Thoracic aorta (tissue), 2 donors: ENCODE data around the gene CLN6. TPM values are rescaled to one million over a fixed set of nuclear protein-coding genes. Genes with fewer than 3 reads are reported as not detected.

Source experiments
- ATAC-seq: fragments of 150-250 bp; one replicate; pipeline ENCODE4 v1.8.0; 2017; ENCODE audit warnings: low read depth; ENCODE audit not compliant: insufficient number of reproducible peaks, low FRiP score
- DNase-seq: peaks from one replicate; pipeline ENCODE4 v3.0.0-alpha.2; 2020; ENCODE audit warnings: low spot score
- H3K27ac ChIP-seq, 2 donors: fragments of 200-600 bp; sonication (generic); 1 replicate in 1 of 2; 2 replicates in 1 of 2; pipeline ENCODE4 v1.5.1; 2016; ENCODE audit warnings: mild to moderate bottlenecking in 2 of 2, moderate library complexity in 2 of 2
- H3K27me3 ChIP-seq: fragments of 200-600 bp; sonication (generic); replicated peaks from 2 replicates; pipeline ENCODE4 v1.6.0; 2016; ENCODE audit warnings: mild to moderate bottlenecking; ENCODE audit not compliant: insufficient read depth
- H3K36me3 ChIP-seq: fragments of 200-600 bp; sonication (generic); one replicate; pipeline ENCODE4 v1.5.1; 2016
- H3K4me1 ChIP-seq, 2 donors: fragments of 200-600 bp; sonication (generic); 1 replicate in 1 of 2; 2 replicates in 1 of 2; pipeline versions ENCODE4 v1.5.1 to v1.6.0; 2016; ENCODE audit warnings: low read depth in 2 of 2, mild to moderate bottlenecking in 1 of 2; ENCODE audit not compliant: control insufficient read depth in 1 of 2
- H3K4me3 ChIP-seq: fragments of 200-600 bp; sonication (generic); 2 replicates; pipeline ENCODE4 v1.5.1; 2016; ENCODE audit warnings: mild to moderate bottlenecking
- H3K9me3 ChIP-seq: fragments of 200-600 bp; sonication (generic); 2 replicates; pipeline ENCODE4 v1.5.1; 2016
- CTCF ChIP-seq: fragments of 200-600 bp; sonication (generic); IDR thresholded peaks from one replicate; pipeline ENCODE4 v1.5.1; 2019; ENCODE audit warnings: antibody characterized with exemption
- total RNA-seq, 2 donors: library from RNA; depleted of rRNA; stranded (reverse); fragments of >200 nt; gene quantifications; one replicate each; pipeline versions ENCODE4 v1.1.0 to v1.2.3, GENCODE V29; 2016

The CLN6 gene
- total RNA-seq, 2 donors from 2014 or later, result 18.5 to 22.9 TPM

GRCh38 chr15:68232937-68233336, 3.4 kb upstream of the CLN6 start:
- no peak for ATAC-seq
- TF ChIP-seq CTCF, result no peak
- DNase-seq, result no peak
- H3K36me3 ChIP-seq, result no peaks in the 10 kb centered on the region
- H3K4me1 ChIP-seq, result peaks cover 12 to 16% of the 10 kb centered on the region in 2 donors
- no peaks in the 10 kb centered on the region for H3K27me3 ChIP-seq
- no peak overlapping the region for H3K27ac ChIP-seq
- no peaks in the 10 kb centered on the region for H3K9me3 ChIP-seq
- H3K4me3 ChIP-seq, result no peak overlapping the region

- H3K36me3 ChIP-seq, result no peaks in the 10 kb centered on the region
- no peaks in the 10 kb centered on the region for H3K27me3 ChIP-seq
- no peak for TF ChIP-seq CTCF
- no peak overlapping the region for H3K4me3 ChIP-seq
- peaks cover 15 to 20% of the 10 kb centered on the region in 2 donors for H3K4me1 ChIP-seq
- H3K9me3 ChIP-seq, result no peaks in the 10 kb centered on the region
- ATAC-seq, result no peak
- H3K27ac ChIP-seq, result no peak overlapping the region
- no peak for DNase-seq
Observed at GRCh38 chr15:68232449-68232848, 2.9 kb upstream of the CLN6 start.

GRCh38 chr15:68231102-68231818, 1.7 kb upstream of the CLN6 start:
- Histone ChIP-seq H3K27me3 (no peaks in the 10 kb centered on the region), H3K4me1 (peaks cover 15 to 20% of the 10 kb centered on the region in 2 donors), H3K36me3 (no peaks in the 10 kb centered on the region), H3K4me3 (no peak overlapping the region), H3K9me3 (no peaks in the 10 kb centered on the region), H3K27ac (no peak overlapping the region)
- DNase-seq (no peak), ATAC-seq (no peak)
- TF ChIP-seq CTCF, result no peak

GRCh38 chr15:68230157-68231100, 901 bp upstream of the CLN6 start:
- no peaks in the 10 kb centered on the region for H3K36me3 ChIP-seq
- no peaks in the 10 kb centered on the region for H3K27me3 ChIP-seq
- no peaks in the 10 kb centered on the region for H3K9me3 ChIP-seq
- DNase-seq (no peak), ATAC-seq (no peak)
- no peak for TF ChIP-seq CTCF
- H3K4me3 ChIP-seq, result peak overlapping the region; percentile 89
- peak overlapping the region in 1 of 2 donors; percentile 19 for H3K27ac ChIP-seq
- H3K4me1 ChIP-seq, result peaks cover 15 to 20% of the 10 kb centered on the region in 2 donors

GRCh38 chr15:68228971-68229385, 550 bp downstream of the CLN6 start:
- no peak for ATAC-seq
- Histone ChIP-seq H3K4me3 (peak overlapping the region; percentile 89), H3K36me3 (no peaks in the 10 kb centered on the region), H3K27ac (peak overlapping the region; percentile 19 to 32), H3K4me1 (peaks cover 15 to 20% of the 10 kb centered on the region in 2 donors), H3K27me3 (no peaks in the 10 kb centered on the region), H3K9me3 (no peaks in the 10 kb centered on the region)
- no peak for TF ChIP-seq CTCF
- no peak for DNase-seq
